ENCODE measurements around the gene CEBPZOS.

CEBPZOS gene

GRCh38 chr2:37196320-37197195 is at the start of gene CEBPZOS:
TSS of gene CEBPZOS (plus strand) at chr2:37196496. CDS start at chr2:37199705, 3,209 bp downstream.
- peak; percentile 86 to 90 for DNase-seq (ENCODE audit: low read depth in 1 of 2, low spot score in 1 of 2)

GRCh38 chr2:37148325-37148724 is 48.0 kb upstream of the CEBPZOS start:
- no peak for DNase-seq (ENCODE audit: low read depth in 1 of 2, low spot score in 1 of 2)

- DNase-seq (ENCODE audit: low read depth in 1 of 2, low spot score in 1 of 2), result no peak
These were observed 46.5 kb upstream of the CEBPZOS start for GRCh38 chr2:37149626-37150322.

- no peak for DNase-seq (ENCODE audit: low read depth in 1 of 2, low spot score in 1 of 2)
These were observed 43.1 kb upstream of the CEBPZOS start for GRCh38 chr2:37153224-37153623.

GRCh38 chr2:37154785-37155184 is 41.5 kb upstream of the CEBPZOS start:
- no peak for DNase-seq (ENCODE audit: low read depth in 1 of 2, low spot score in 1 of 2)

GRCh38 chr2:37156071-37156856 is 40.0 kb upstream of the CEBPZOS start:
- peak; percentile 4 to 10 for DNase-seq (ENCODE audit: low read depth in 1 of 2, low spot score in 1 of 2)

GRCh38 chr2:37156857-37157714 is 39.2 kb upstream of the CEBPZOS start, which contains the start of gene EIF2AK2:
TSS of gene EIF2AK2 (minus strand) at chr2:37156980. CDS start at chr2:37147806, 9,174 bp downstream.
- DNase-seq (ENCODE audit: low read depth in 1 of 2, low spot score in 1 of 2), result peak; percentile 45 to 63

GRCh38 chr2:37164757-37165156 is 31.5 kb upstream of the CEBPZOS start:
- DNase-seq (ENCODE audit: low read depth in 1 of 2, low spot score in 1 of 2), result no peak

GRCh38 chr2:37167636-37168180 is 28.6 kb upstream of the CEBPZOS start:
- no peak for DNase-seq (ENCODE audit: low read depth in 1 of 2, low spot score in 1 of 2)

- DNase-seq (ENCODE audit: low read depth in 1 of 2, low spot score in 1 of 2), result no peak
These were observed 27.9 kb upstream of the CEBPZOS start for GRCh38 chr2:37168217-37168981.

- DNase-seq (ENCODE audit: low read depth in 1 of 2, low spot score in 1 of 2), result no peak
These were observed 24.7 kb upstream of the CEBPZOS start for GRCh38 chr2:37171624-37171950.

GRCh38 chr2:37173741-37174140 is 22.6 kb upstream of the CEBPZOS start:
- DNase-seq (ENCODE audit: low read depth in 1 of 2, low spot score in 1 of 2), result no peak

GRCh38 chr2:37180006-37180639 is 16.2 kb upstream of the CEBPZOS start:
- DNase-seq (ENCODE audit: low read depth in 1 of 2, low spot score in 1 of 2), result no peak

- DNase-seq (ENCODE audit: low read depth in 1 of 2, low spot score in 1 of 2), result no peak
These were observed 15.7 kb upstream of the CEBPZOS start for GRCh38 chr2:37180640-37181039.

GRCh38 chr2:37181726-37182684 is 14.3 kb upstream of the CEBPZOS start:
- no peak for DNase-seq (ENCODE audit: low read depth in 1 of 2, low spot score in 1 of 2)

- DNase-seq (ENCODE audit: low read depth in 1 of 2, low spot score in 1 of 2), result no peak
These were observed 7.7 kb upstream of the CEBPZOS start, which contains the start of gene SULT6B1 for GRCh38 chr2:37188570-37188969. TSS of gene SULT6B1 (minus strand) at chr2:37188670. CDS start at chr2:37188640, 30 bp downstream.

- DNase-seq (ENCODE audit: low read depth in 1 of 2, low spot score in 1 of 2), result no peak
These were observed 6.7 kb upstream of the CEBPZOS start for GRCh38 chr2:37189452-37190153.

All from activated CD4-positive, alpha-beta T cell treated with anti-CD3 and anti-CD28 coated beads, Interleukin-2, amount 50 U/mL, for 24 hours (primary cell).